ENCODE data around the gene ANKRD33.

ANKRD33 gene, protein sequence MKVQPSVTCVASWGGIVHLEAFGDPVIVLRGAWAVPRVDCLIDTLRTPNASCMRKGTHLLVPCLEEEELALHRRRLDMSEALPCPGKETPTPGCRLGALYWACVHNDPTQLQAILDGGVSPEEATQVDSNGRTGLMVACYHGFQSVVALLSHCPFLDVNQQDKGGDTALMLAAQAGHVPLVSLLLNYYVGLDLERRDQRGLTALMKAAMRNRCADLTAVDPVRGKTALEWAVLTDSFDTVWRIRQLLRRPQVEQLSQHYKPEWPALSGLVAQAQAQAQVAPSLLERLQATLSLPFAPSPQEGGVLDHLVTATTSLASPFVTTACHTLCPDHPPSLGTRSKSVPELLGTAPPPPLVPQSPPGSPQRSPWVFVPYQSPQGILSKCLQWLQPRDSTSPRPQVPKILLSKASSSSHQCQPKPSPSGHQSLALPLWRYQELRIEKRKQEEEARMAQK

DNA sequence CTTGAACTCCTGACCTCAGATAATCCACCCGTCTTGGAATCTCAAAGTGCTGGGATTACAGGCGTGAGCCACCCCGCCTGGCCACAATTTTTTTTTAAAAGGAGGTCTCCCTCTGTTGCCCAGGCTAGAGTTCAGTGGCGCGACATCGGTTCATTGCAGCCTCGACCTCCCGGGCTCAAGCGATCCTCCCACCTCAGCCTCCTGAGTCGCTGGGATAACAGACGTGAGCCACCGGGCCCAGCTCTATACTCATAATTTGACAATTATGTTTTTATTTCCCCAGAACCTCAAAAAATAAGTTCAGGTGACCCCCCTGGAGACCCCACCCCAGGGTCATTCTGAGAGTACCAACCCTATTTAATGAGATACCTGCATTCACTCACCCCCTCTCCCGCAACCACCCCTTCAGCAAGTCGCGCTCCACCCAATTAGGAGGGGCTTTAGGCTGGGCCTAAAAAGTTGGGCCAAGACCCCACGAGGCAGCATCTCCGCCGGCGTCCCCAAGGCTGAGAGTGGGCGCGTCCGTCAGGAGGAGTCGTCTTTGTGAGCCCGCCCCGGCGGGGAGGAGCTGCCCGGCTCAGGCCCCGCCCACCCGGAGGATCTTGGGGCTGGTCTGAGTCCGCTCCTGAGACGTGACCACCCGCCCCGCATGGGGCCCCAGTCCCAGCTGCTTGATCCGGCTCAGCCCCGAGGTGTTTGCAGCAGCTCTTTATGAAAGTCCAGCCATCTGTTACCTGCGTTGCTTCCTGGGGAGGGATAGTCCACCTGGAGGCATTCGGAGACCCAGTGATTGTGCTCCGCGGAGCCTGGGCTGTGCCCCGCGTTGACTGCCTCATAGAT is at the start of gene ANKRD33:
TSS of gene ANKRD33 (plus strand) at position 628 of the 840 bp plus-strand sequence. CDS start at position 712, 84 bp downstream.
- TF ChIP-seq, protein P1, sequence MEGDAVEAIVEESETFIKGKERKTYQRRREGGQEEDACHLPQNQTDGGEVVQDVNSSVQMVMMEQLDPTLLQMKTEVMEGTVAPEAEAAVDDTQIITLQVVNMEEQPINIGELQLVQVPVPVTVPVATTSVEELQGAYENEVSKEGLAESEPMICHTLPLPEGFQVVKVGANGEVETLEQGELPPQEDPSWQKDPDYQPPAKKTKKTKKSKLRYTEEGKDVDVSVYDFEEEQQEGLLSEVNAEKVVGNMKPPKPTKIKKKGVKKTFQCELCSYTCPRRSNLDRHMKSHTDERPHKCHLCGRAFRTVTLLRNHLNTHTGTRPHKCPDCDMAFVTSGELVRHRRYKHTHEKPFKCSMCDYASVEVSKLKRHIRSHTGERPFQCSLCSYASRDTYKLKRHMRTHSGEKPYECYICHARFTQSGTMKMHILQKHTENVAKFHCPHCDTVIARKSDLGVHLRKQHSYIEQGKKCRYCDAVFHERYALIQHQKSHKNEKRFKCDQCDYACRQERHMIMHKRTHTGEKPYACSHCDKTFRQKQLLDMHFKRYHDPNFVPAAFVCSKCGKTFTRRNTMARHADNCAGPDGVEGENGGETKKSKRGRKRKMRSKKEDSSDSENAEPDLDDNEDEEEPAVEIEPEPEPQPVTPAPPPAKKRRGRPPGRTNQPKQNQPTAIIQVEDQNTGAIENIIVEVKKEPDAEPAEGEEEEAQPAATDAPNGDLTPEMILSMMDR (IDR thresholded peaks at IDR 0.05; ENCODE audit: borderline replicate concordance, control extremely low read depth, extremely low read depth, insufficient read depth, missing control alignments), result no peak
- in situ Hi-C loops (cut with MboI; ENCODE audit: low sequenced_read_pairs, unreplicated experiment), result no loop called here
- DNase-seq (ENCODE audit: low spot score), result no peak

DNA sequence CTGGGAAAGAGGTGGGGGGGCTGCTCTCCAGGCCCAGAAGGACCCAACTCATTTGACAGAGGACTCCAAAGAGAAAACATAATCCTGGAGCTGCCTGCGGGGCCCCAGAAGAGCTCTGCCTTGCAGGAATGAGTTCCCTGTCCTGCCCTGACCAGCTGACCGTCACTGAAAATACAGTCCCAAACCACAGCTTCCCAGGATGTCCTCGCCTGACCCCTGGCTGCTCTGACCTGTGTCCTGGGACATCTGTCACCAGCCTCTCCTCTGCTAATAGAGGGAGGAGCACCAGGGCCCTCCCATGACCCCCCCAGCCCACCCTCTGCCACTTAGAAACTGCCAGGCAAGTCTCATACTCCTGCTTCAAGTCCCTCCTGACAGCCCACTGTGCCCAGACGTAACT is 49.1 kb upstream of the ANKRD33 start:
- no peak for DNase-seq (ENCODE audit: low spot score)
- TF ChIP-seq, protein P1 (IDR thresholded peaks at IDR 0.05; ENCODE audit: borderline replicate concordance, control extremely low read depth, extremely low read depth, insufficient read depth, missing control alignments), result no peak
- in situ Hi-C loops (cut with MboI; ENCODE audit: low sequenced_read_pairs, unreplicated experiment), result no loop called here

DNA sequence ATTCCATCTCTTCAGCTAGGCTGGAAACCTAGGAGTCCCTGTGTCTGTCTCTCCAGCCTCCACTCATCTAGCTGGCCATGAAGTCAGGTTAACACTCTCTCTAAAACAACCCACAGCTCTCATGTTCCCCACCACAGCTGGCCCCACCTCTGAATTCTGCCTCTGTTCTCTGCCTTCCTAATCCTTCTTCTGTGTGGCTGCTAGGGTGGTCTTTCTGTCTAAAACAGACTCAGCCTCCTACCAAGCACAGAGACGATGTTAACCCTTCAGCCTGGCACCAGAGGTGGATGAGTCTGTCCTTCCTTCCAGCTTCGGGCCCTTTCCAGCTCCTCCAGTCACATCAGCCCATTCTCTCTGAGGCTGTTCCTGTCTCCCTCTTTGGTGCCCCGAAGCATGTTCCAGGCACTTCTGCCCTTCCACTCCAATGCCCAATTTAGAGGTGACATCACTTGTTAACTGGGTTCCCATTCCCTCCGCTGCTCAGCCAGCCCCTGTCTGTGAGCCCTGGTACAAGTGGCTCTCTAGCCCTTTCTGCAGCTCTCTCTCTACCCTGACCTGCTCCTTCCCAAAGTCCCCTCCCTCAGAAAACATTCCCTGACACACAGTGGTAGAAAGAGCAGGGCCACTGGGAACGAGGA is 48.5 kb upstream of the ANKRD33 start:
- in situ Hi-C loops (cut with MboI; ENCODE audit: low sequenced_read_pairs, unreplicated experiment), result no loop called here
- TF ChIP-seq, protein P1 (IDR thresholded peaks at IDR 0.05; ENCODE audit: borderline replicate concordance, control extremely low read depth, extremely low read depth, insufficient read depth, missing control alignments), result no peak

DNA sequence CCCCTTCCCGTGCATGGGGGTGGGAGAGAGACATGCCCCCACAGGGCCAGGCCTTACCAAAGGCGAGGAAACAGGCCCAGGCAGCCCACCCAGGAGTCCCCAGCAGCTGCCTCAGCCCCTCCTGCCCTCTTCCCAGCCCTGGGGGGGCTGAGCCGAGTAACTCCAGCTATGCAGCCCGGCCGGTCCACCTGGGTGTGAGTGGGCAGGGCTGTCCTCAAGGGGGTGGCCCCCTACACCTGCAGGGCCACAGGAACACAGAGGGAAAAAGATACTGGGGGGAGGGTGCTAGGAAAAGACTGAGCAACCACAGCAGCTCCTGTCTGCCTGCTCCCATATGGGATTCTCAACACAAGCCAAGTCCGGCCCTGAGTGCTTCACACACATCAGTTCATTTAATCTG is 46.9 kb upstream of the ANKRD33 start:
- in situ Hi-C loops (cut with MboI; ENCODE audit: low sequenced_read_pairs, unreplicated experiment), result no loop called here
- TF ChIP-seq, protein P1 (IDR thresholded peaks at IDR 0.05; ENCODE audit: borderline replicate concordance, control extremely low read depth, extremely low read depth, insufficient read depth, missing control alignments), result no peak
- DNase-seq (ENCODE audit: low spot score), result no peak

More for the DNA sequence above, 48.5 kb upstream of the ANKRD33 start:
- no peak for DNase-seq (ENCODE audit: low spot score)

DNA sequence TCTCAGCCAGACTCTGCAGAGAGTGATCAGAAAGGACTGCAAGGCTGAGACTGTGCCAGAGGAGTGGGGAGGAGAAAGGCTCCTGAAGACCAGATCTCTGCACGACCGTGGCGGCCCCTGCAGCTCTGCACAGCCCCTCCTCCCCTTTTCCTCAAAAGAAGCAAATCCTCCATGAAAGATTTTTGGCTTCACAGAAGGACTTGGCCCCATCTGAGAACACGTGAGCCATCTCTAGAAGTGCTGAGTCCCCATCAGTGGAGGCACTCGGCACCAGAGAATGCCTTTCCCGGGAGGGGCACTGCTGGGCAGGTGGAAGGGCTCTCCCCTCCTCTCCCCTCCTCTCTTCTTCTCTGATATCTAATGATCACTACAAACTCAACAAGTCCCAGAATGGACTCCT is 46.2 kb upstream of the ANKRD33 start:
- in situ Hi-C loops (cut with MboI; ENCODE audit: low sequenced_read_pairs, unreplicated experiment), result no loop called here
- TF ChIP-seq, protein P1 (IDR thresholded peaks at IDR 0.05; ENCODE audit: borderline replicate concordance, control extremely low read depth, extremely low read depth, insufficient read depth, missing control alignments), result no peak
- DNase-seq (ENCODE audit: low spot score), result no peak

DNA sequence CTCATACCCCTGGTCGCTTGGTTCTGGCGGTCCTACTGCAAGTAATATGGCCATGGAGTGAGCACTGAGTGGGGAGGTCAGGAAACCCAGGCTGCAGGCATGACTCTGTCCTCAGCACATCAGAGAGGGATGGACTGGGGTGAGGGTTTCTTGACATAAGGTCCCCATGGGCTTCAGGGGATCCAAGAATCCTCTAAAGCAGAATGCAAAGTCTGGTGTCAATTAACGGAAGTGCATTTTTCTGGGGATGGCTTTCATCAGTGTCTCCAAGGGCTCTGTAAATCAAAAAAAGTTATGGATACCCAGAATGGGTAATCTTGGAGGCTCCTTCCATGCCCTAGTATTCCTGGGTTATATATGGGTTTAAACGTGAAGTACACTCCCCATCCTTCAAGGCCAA is 43.0 kb upstream of the ANKRD33 start:
- DNase-seq (ENCODE audit: low spot score), result no peak
- in situ Hi-C loops (cut with MboI; ENCODE audit: low sequenced_read_pairs, unreplicated experiment), result no loop called here
- TF ChIP-seq, protein P1 (IDR thresholded peaks at IDR 0.05; ENCODE audit: borderline replicate concordance, control extremely low read depth, extremely low read depth, insufficient read depth, missing control alignments), result no peak

Data from GM13976 (cell line).